HEK293 (cell line): Measurements from ENCODE around the gene DCC.
A peak's percentile ranks its signal among the peaks of the same experiment; 100 is the strongest.

Experiments used
- MYNN ChIP-seq: fragments of 450-650 bp; formaldehyde crosslinking; IDR thresholded peaks from 2 replicates; pipeline ENCODE4 v1.5.1; 2016; ENCODE audit warnings: missing biosample characterization, missing genetic modification characterization, borderline replicate concordance
- PRDM1 ChIP-seq: fragments of 450-650 bp; formaldehyde crosslinking; IDR thresholded peaks from 2 replicates; pipeline ENCODE4; 2016; ENCODE audit warnings: missing biosample characterization, missing genetic modification characterization
- REPIN1 ChIP-seq: fragments of 450-650 bp; formaldehyde crosslinking; IDR thresholded peaks from 2 replicates; pipeline ENCODE4 v1.5.1; 2017; ENCODE audit warnings: missing biosample characterization, missing genetic modification characterization, low read depth
- ZBTB17 ChIP-seq: fragments of 450-650 bp; formaldehyde crosslinking; IDR thresholded peaks from 2 replicates; pipeline ENCODE4 v1.5.1; 2016; ENCODE audit warnings: missing biosample characterization, missing genetic modification characterization
- ZFP3 ChIP-seq: fragments of 450-650 bp; formaldehyde crosslinking; IDR thresholded peaks from 2 replicates; pipeline ENCODE4 v1.5.1; 2016; ENCODE audit warnings: low read depth, missing biosample characterization, missing genetic modification characterization
- ZIC2 ChIP-seq: fragments of 450-650 bp; formaldehyde crosslinking; IDR thresholded peaks from 2 replicates; pipeline ENCODE4 v1.5.1; 2016; ENCODE audit warnings: missing biosample characterization, missing genetic modification characterization
- ZNF121 ChIP-seq: fragments of 450-650 bp; formaldehyde crosslinking; IDR thresholded peaks from 2 replicates; pipeline ENCODE4 v1.5.1; 2016; ENCODE audit warnings: missing biosample characterization, missing genetic modification characterization
- ZNF175 ChIP-seq: fragments of 450-650 bp; formaldehyde crosslinking; IDR thresholded peaks from 2 replicates; pipeline ENCODE4 v1.5.1; 2016; ENCODE audit warnings: missing biosample characterization, missing genetic modification characterization
- ZNF202 ChIP-seq: fragments of 450-650 bp; formaldehyde crosslinking; IDR thresholded peaks from 2 replicates; pipeline ENCODE4 v1.5.1; 2016; ENCODE audit warnings: missing biosample characterization, missing genetic modification characterization, borderline replicate concordance
- ZNF366 ChIP-seq: fragments of 450-650 bp; formaldehyde crosslinking; conservative IDR thresholded peaks from 2 replicates; pipeline ENCODE4 v1.5.1; 2016; ENCODE audit warnings: missing biosample characterization, missing genetic modification characterization
- ZNF37A ChIP-seq: fragments of 450-650 bp; IDR thresholded peaks from 2 replicates; pipeline ENCODE4 v1.5.1; 2018; ENCODE audit warnings: missing biosample characterization, missing genetic modification characterization
- ZNF416 ChIP-seq: fragments of 450-650 bp; formaldehyde crosslinking; IDR thresholded peaks from 2 replicates; pipeline ENCODE4 v1.5.1; 2016; ENCODE audit warnings: missing biosample characterization, missing genetic modification characterization
- ZNF426 ChIP-seq: fragments of 450-650 bp; formaldehyde crosslinking; IDR thresholded peaks from 2 replicates; pipeline ENCODE4 v1.5.1; 2017; ENCODE audit warnings: missing biosample characterization, missing genetic modification characterization, mild to moderate bottlenecking, inconsistent platforms, moderate library complexity
- ZNF510 ChIP-seq: fragments of 450-650 bp; formaldehyde crosslinking; IDR thresholded peaks from 2 replicates; pipeline ENCODE4 v1.5.1; 2018; ENCODE audit warnings: mild to moderate bottlenecking, missing genetic modification characterization, missing biosample characterization; ENCODE audit not compliant: insufficient replicate concordance
- ZNF530 ChIP-seq: fragments of 450-650 bp; formaldehyde crosslinking; IDR thresholded peaks from 2 replicates; pipeline ENCODE4 v1.5.1; 2016; ENCODE audit warnings: low read depth, missing biosample characterization, missing genetic modification characterization
- ZNF549 ChIP-seq: fragments of 450-650 bp; IDR thresholded peaks from 2 replicates; pipeline ENCODE4 v1.5.1; 2018; ENCODE audit warnings: missing biosample characterization, missing genetic modification characterization, mild to moderate bottlenecking, inconsistent platforms, moderate library complexity
- ZNF561 ChIP-seq: fragments of 450-650 bp; IDR thresholded peaks from 2 replicates; pipeline ENCODE4 v1.5.1; 2018; ENCODE audit warnings: missing biosample characterization, missing genetic modification characterization, borderline replicate concordance
- ZNF670 ChIP-seq: fragments of 450-650 bp; formaldehyde crosslinking; IDR thresholded peaks from 2 replicates; pipeline ENCODE4 v1.5.1; 2016; ENCODE audit warnings: missing biosample characterization, missing genetic modification characterization, low read depth
- ZNF776 ChIP-seq: fragments of 450-650 bp; formaldehyde crosslinking; IDR thresholded peaks from 2 replicates; pipeline ENCODE4 v1.5.0; 2017; ENCODE audit warnings: missing biosample characterization, missing genetic modification characterization, borderline replicate concordance
- ZNF791 ChIP-seq: fragments of 450-650 bp; formaldehyde crosslinking; IDR thresholded peaks from 2 replicates; pipeline ENCODE4 v1.5.1; 2016; ENCODE audit warnings: missing biosample characterization, missing genetic modification characterization
- ZSCAN23 ChIP-seq: fragments of 450-650 bp; formaldehyde crosslinking; IDR thresholded peaks from 2 replicates; pipeline ENCODE4 v1.5.1; 2016; ENCODE audit warnings: missing biosample characterization, missing genetic modification characterization
- TF ChIP-seq, protein P1 (sequence below): fragments of 450-650 bp; formaldehyde crosslinking; IDR thresholded peaks from 2 replicates; pipeline ENCODE4 v1.5.1; 2016; ENCODE audit warnings: missing biosample characterization, missing genetic modification characterization
- TF ChIP-seq, protein P2 (sequence below): fragments of 450-650 bp; formaldehyde crosslinking; conservative IDR thresholded peaks from 2 replicates; pipeline ENCODE4 v1.5.1; 2016; ENCODE audit warnings: low read depth, missing biosample characterization, missing genetic modification characterization
- TF ChIP-seq, protein P3 (sequence below): fragments of 450-650 bp; formaldehyde crosslinking; IDR thresholded peaks from 2 replicates; pipeline ENCODE4 v1.5.1; 2016; ENCODE audit warnings: missing biosample characterization, missing genetic modification characterization, low read depth
- TF ChIP-seq, protein P4 (sequence below): fragments of 450-650 bp; formaldehyde crosslinking; IDR thresholded peaks from 2 replicates; pipeline ENCODE4 v1.5.1; 2016; ENCODE audit warnings: missing biosample characterization, missing genetic modification characterization, borderline replicate concordance
- TF ChIP-seq, protein P5 (sequence below): fragments of 450-650 bp; formaldehyde crosslinking; IDR thresholded peaks from 2 replicates; pipeline ENCODE4 v1.5.1; 2016; ENCODE audit warnings: missing biosample characterization, missing genetic modification characterization
- TF ChIP-seq, protein P6 (sequence below): fragments of 450-650 bp; formaldehyde crosslinking; IDR thresholded peaks from 2 replicates; pipeline ENCODE4 v1.5.1; 2016; ENCODE audit warnings: missing biosample characterization, missing genetic modification characterization

Gene DCC

DNA sequence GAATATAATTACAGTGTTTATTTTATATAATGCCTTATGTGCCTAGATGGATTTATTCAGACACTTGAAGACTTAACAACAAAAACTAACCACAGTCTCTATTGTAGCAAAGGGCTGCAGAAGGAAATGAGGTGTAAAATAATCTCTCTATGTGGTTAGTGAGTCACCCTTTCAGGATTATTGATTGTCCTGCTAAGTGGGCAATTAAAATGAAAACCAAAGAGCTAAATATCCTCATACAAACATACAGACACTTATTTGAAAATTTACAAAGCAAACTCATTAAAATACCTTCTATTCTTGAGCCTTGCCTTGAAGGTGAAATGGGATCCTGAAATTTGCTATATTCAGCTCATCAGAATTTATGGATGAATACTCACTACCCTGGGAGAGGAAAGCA is 27.7 kb upstream of the DCC start (continued):
- TF ChIP-seq, protein P1, sequence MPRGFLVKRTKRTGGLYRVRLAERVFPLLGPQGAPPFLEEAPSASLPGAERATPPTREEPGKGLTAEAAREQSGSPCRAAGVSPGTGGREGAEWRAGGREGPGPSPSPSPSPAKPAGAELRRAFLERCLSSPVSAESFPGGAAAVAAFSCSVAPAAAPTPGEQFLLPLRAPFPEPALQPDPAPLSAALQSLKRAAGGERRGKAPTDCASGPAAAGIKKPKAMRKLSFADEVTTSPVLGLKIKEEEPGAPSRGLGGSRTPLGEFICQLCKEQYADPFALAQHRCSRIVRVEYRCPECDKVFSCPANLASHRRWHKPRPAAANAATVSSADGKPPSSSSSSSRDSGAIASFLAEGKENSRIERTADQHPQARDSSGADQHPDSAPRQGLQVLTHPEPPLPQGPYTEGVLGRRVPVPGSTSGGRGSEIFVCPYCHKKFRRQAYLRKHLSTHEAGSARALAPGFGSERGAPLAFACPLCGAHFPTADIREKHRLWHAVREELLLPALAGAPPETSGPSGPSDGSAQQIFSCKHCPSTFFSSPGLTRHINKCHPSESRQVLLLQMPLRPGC (tag by site-specific recombination): 0 out of 2 replicates have a peak, but pooled peaks have one; percentile 55
- no peak for TF ChIP-seq ZNF416
- TF ChIP-seq, protein P2, sequence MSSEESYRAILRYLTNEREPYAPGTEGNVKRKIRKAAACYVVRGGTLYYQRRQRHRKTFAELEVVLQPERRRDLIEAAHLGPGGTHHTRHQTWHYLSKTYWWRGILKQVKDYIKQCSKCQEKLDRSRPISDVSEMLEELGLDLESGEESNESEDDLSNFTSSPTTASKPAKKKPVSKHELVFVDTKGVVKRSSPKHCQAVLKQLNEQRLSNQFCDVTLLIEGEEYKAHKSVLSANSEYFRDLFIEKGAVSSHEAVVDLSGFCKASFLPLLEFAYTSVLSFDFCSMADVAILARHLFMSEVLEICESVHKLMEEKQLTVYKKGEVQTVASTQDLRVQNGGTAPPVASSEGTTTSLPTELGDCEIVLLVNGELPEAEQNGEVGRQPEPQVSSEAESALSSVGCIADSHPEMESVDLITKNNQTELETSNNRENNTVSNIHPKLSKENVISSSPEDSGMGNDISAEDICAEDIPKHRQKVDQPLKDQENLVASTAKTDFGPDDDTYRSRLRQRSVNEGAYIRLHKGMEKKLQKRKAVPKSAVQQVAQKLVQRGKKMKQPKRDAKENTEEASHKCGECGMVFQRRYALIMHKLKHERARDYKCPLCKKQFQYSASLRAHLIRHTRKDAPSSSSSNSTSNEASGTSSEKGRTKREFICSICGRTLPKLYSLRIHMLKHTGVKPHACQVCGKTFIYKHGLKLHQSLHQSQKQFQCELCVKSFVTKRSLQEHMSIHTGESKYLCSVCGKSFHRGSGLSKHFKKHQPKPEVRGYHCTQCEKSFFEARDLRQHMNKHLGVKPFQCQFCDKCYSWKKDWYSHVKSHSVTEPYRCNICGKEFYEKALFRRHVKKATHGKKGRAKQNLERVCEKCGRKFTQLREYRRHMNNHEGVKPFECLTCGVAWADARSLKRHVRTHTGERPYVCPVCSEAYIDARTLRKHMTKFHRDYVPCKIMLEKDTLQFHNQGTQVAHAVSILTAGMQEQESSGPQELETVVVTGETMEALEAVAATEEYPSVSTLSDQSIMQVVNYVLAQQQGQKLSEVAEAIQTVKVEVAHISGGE (tag by site-specific recombination): no peak
- TF ChIP-seq, protein P3, sequence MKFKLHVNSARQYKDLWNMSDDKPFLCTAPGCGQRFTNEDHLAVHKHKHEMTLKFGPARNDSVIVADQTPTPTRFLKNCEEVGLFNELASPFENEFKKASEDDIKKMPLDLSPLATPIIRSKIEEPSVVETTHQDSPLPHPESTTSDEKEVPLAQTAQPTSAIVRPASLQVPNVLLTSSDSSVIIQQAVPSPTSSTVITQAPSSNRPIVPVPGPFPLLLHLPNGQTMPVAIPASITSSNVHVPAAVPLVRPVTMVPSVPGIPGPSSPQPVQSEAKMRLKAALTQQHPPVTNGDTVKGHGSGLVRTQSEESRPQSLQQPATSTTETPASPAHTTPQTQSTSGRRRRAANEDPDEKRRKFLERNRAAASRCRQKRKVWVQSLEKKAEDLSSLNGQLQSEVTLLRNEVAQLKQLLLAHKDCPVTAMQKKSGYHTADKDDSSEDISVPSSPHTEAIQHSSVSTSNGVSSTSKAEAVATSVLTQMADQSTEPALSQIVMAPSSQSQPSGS (tag by site-specific recombination): no peak
- TF ChIP-seq ZNF175 (tag by site-specific recombination): no peak
- no peak for TF ChIP-seq PRDM1 (tag by site-specific recombination)
- no peak for TF ChIP-seq ZFP3 (tag by site-specific recombination)
- TF ChIP-seq ZNF202 (tag by site-specific recombination): no peak
- TF ChIP-seq ZNF549: no peak
- no peak for TF ChIP-seq ZIC2 (tag by site-specific recombination)
- no peak for TF ChIP-seq ZNF791 (tag by site-specific recombination)
- no peak for TF ChIP-seq REPIN1
- no peak for TF ChIP-seq ZNF530 (tag by site-specific recombination)
- no peak for TF ChIP-seq MYNN
- TF ChIP-seq ZBTB17 (tag by site-specific recombination): no peak
- no peak for TF ChIP-seq ZNF121
- TF ChIP-seq ZNF510 (tag by site-specific recombination): no peak
- TF ChIP-seq ZNF366 (tag by site-specific recombination): peak; percentile 61
- TF ChIP-seq, protein P4, sequence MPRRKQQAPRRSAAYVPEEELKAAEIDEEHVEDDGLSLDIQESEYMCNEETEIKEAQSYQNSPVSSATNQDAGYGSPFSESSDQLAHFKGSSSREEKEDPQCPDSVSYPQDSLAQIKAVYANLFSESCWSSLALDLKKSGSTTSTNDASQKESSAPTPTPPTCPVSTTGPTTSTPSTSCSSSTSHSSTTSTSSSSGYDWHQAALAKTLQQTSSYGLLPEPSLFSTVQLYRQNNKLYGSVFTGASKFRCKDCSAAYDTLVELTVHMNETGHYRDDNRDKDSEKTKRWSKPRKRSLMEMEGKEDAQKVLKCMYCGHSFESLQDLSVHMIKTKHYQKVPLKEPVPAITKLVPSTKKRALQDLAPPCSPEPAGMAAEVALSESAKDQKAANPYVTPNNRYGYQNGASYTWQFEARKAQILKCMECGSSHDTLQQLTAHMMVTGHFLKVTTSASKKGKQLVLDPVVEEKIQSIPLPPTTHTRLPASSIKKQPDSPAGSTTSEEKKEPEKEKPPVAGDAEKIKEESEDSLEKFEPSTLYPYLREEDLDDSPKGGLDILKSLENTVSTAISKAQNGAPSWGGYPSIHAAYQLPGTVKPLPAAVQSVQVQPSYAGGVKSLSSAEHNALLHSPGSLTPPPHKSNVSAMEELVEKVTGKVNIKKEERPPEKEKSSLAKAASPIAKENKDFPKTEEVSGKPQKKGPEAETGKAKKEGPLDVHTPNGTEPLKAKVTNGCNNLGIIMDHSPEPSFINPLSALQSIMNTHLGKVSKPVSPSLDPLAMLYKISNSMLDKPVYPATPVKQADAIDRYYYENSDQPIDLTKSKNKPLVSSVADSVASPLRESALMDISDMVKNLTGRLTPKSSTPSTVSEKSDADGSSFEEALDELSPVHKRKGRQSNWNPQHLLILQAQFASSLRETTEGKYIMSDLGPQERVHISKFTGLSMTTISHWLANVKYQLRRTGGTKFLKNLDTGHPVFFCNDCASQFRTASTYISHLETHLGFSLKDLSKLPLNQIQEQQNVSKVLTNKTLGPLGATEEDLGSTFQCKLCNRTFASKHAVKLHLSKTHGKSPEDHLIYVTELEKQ: no peak
- TF ChIP-seq ZNF670 (tag by site-specific recombination): no peak
- TF ChIP-seq ZSCAN23 (tag by site-specific recombination): no peak
- TF ChIP-seq ZNF37A (tag by site-specific recombination): no peak
- TF ChIP-seq, protein P5, sequence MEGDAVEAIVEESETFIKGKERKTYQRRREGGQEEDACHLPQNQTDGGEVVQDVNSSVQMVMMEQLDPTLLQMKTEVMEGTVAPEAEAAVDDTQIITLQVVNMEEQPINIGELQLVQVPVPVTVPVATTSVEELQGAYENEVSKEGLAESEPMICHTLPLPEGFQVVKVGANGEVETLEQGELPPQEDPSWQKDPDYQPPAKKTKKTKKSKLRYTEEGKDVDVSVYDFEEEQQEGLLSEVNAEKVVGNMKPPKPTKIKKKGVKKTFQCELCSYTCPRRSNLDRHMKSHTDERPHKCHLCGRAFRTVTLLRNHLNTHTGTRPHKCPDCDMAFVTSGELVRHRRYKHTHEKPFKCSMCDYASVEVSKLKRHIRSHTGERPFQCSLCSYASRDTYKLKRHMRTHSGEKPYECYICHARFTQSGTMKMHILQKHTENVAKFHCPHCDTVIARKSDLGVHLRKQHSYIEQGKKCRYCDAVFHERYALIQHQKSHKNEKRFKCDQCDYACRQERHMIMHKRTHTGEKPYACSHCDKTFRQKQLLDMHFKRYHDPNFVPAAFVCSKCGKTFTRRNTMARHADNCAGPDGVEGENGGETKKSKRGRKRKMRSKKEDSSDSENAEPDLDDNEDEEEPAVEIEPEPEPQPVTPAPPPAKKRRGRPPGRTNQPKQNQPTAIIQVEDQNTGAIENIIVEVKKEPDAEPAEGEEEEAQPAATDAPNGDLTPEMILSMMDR (tag by site-specific recombination): no peak
- no peak for TF ChIP-seq ZNF426 (tag by site-specific recombination)
- TF ChIP-seq ZNF561 (tag by site-specific recombination): no peak
- TF ChIP-seq ZNF776 (tag by site-specific recombination): no peak
- TF ChIP-seq, protein P6, sequence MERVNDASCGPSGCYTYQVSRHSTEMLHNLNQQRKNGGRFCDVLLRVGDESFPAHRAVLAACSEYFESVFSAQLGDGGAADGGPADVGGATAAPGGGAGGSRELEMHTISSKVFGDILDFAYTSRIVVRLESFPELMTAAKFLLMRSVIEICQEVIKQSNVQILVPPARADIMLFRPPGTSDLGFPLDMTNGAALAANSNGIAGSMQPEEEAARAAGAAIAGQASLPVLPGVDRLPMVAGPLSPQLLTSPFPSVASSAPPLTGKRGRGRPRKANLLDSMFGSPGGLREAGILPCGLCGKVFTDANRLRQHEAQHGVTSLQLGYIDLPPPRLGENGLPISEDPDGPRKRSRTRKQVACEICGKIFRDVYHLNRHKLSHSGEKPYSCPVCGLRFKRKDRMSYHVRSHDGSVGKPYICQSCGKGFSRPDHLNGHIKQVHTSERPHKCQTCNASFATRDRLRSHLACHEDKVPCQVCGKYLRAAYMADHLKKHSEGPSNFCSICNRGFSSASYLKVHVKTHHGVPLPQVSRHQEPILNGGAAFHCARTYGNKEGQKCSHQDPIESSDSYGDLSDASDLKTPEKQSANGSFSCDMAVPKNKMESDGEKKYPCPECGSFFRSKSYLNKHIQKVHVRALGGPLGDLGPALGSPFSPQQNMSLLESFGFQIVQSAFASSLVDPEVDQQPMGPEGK: no peak
